Uterus (tissue), 4 donors: Measurements from ENCODE around the gene NRK. TPM values are rescaled to one million over a fixed set of nuclear protein-coding genes. Genes with fewer than 3 reads are reported as not detected.

Experiments used
- DNase-seq, 2 donors: peaks; one replicate each; pipeline ENCODE4 v3.0.0-alpha.2; 2019 to 2020
- H3K27ac ChIP-seq, 2 donors: fragments of 200-600 bp; sonication (generic); 1 replicate in 1 of 2; 2 replicates in 1 of 2; pipeline ENCODE4 v1.5.1; 2016 to 2018
- H3K27me3 ChIP-seq, 2 donors: fragments of 200-600 bp; sonication (generic); one replicate each; pipeline ENCODE4 v1.5.1; 2018 to 2019; ENCODE audit warnings: control low read depth in 1 of 2
- H3K36me3 ChIP-seq, 2 donors: fragments of 200-600 bp; sonication (generic); one replicate each; pipeline ENCODE4 v1.5.1; 2019; ENCODE audit warnings: control low read depth in 1 of 2
- H3K4me1 ChIP-seq, 2 donors: fragments of 200-600 bp; sonication (generic); one replicate each; pipeline ENCODE4 v1.5.1; 2018 to 2019; ENCODE audit warnings: control low read depth in 1 of 2
- H3K4me3 ChIP-seq, 2 donors: fragments of 200-600 bp; sonication (generic); 1 replicate in 1 of 2; 2 replicates in 1 of 2; pipeline ENCODE4 v1.5.1; 2018 to 2019; ENCODE audit warnings: mild to moderate bottlenecking in 1 of 2
- H3K9me3 ChIP-seq, 2 donors: fragments of 200-600 bp; sonication (generic); one replicate each; pipeline ENCODE4 v1.5.1; 2019; ENCODE audit warnings: control low read depth in 1 of 2
- CTCF ChIP-seq, 4 experiments: fragments of 200-600 bp in 2 of 4; fragments of 450-650 bp in 2 of 4; sonication (generic) in 2 of 4; IDR thresholded peaks; one replicate each; pipeline ENCODE4 v1.5.1; 2016 to 2019; ENCODE audit warnings: antibody characterized with exemption in 4 of 4, mild to moderate bottlenecking in 2 of 4, moderate library complexity in 1 of 4
- POLR2A ChIP-seq, 2 donors: fragments of 450-650 bp; IDR thresholded peaks; one replicate each; pipeline ENCODE4 v1.6.1; 2016; ENCODE audit warnings: antibody characterized with exemption in 2 of 2, mild to moderate bottlenecking in 1 of 2, moderate library complexity in 1 of 2
- intact Hi-C: fragments of 100-400 bp; cut with DNase I; formaldehyde crosslinking; loops from one replicate; pipeline ENCODE4 v1.15.1; 2023; ENCODE audit warnings: low total_unique reads
- total RNA-seq, 4 donors: library from RNA; depleted of rRNA in 3 of 4; stranded (reverse); fragments of >200 nt in 3 of 4; gene quantifications; one replicate each; pipeline versions ENCODE4 v1.1.0 to v1.2.4, GENCODE V29; 2014 to 2023
- donor health status: DM: yes; HTN: yes; CAD: no.

NRK gene
- total RNA-seq, 4 donors from 2014 or later, result 1.5 to 30.2 (median 2.8) TPM

GRCh38 chrX:105882581-105883275 lies 60.4 kb downstream of the NRK start:
- TF ChIP-seq POLR2A (IDR thresholded peaks at IDR 0.05) (no peak), CTCF (IDR thresholded peaks at IDR 0.05) (no peak)
- H3K4me3 ChIP-seq, result no peak overlapping the region
- H3K36me3 ChIP-seq, result no peaks in the 10 kb centered on the region
- H3K9me3 ChIP-seq, result no peaks in the 10 kb centered on the region
- H3K27ac ChIP-seq, result no peak overlapping the region
- H3K4me1 ChIP-seq, result no peaks in the 10 kb centered on the region
- H3K27me3 ChIP-seq, result no peaks in the 10 kb centered on the region
- no peak for DNase-seq
- intact Hi-C loops, result no loop called here

GRCh38 chrX:105894721-105895120 lies 72.4 kb downstream of the NRK start:
- TF ChIP-seq POLR2A (IDR thresholded peaks at IDR 0.05), result no peak
- TF ChIP-seq CTCF (IDR thresholded peaks at IDR 0.05), result no peak
- no peak overlapping the region for H3K4me3 ChIP-seq
- no peaks in the 10 kb centered on the region for H3K27me3 ChIP-seq
- H3K9me3 ChIP-seq, result no peaks in the 10 kb centered on the region
- no peak overlapping the region for H3K27ac ChIP-seq
- H3K4me1 ChIP-seq, result no peaks in the 10 kb centered on the region
- no peaks in the 10 kb centered on the region for H3K36me3 ChIP-seq
- no peak for DNase-seq
- intact Hi-C loops, result no loop called here

GRCh38 chrX:105909576-105909975 lies 87.2 kb downstream of the NRK start:
- intact Hi-C loops, result no loop called here
- Histone ChIP-seq H3K9me3 (no peaks in the 10 kb centered on the region), H3K27me3 (peaks cover 0 to 16% of the 10 kb centered on the region in 2 donors), H3K36me3 (no peaks in the 10 kb centered on the region), H3K4me1 (no peaks in the 10 kb centered on the region), H3K4me3 (no peak overlapping the region), H3K27ac (no peak overlapping the region)
- TF ChIP-seq POLR2A (IDR thresholded peaks at IDR 0.05), result no peak
- TF ChIP-seq CTCF (IDR thresholded peaks at IDR 0.05), result no peak
- DNase-seq, result no peak

- Histone ChIP-seq H3K27me3 (peaks cover 0 to 16% of the 10 kb centered on the region in 2 donors), H3K4me3 (no peak overlapping the region), H3K27ac (no peak overlapping the region), H3K9me3 (no peaks in the 10 kb centered on the region), H3K36me3 (no peaks in the 10 kb centered on the region), H3K4me1 (no peaks in the 10 kb centered on the region)
- TF ChIP-seq CTCF (IDR thresholded peaks at IDR 0.05) (no peak), POLR2A (IDR thresholded peaks at IDR 0.05) (no peak)
- no peak for DNase-seq
- intact Hi-C loops, result no loop called here
Observed at GRCh38 chrX:105910563-105911105, 88.3 kb downstream of the NRK start.

GRCh38 chrX:105945266-105945665 lies 122.9 kb downstream of the NRK start:
- Histone ChIP-seq H3K27me3 (no peaks in the 10 kb centered on the region), H3K36me3 (no peaks in the 10 kb centered on the region), H3K4me3 (no peak overlapping the region), H3K27ac (no peak overlapping the region), H3K4me1 (no peaks in the 10 kb centered on the region), H3K9me3 (no peaks in the 10 kb centered on the region)
- intact Hi-C loops, result no loop called here
- DNase-seq, result no peak
- TF ChIP-seq CTCF (IDR thresholded peaks at IDR 0.05), result no peak
- no peak for TF ChIP-seq POLR2A (IDR thresholded peaks at IDR 0.05)
